ENCODE results near the gene POC1B. TPM values are rescaled to one million over a fixed set of nuclear protein-coding genes. Genes with fewer than 3 reads are reported as not detected.

The POC1B gene
- total and polyA plus RNA-seq, 2 experiments from 2014 or later, result 8.3 to 15.0 TPM

- no peaks in the 10 kb centered on the region for H3K79me2 ChIP-seq (ENCODE audit: insufficient read depth)
- DNase-seq, result no peak
- 89 to 92% methylated on average over 6 of the region's 6 CpGs for WGBS, 2 experiments (ENCODE audit: low coverage in 1 of 2, low lambda C conversion rate in 2 of 2, missing lambda C conversion rate in 2 of 2)
- TF ChIP-seq EZH2phosphoT487 (IDR thresholded peaks at IDR 0.05; ENCODE audit: insufficient read depth, low read depth) (no peak), EZH2 (IDR thresholded peaks at IDR 0.05; ENCODE audit: insufficient read depth, poor library complexity, severe bottlenecking) (no peak)
- no peak overlapping the region for H3K4me3 ChIP-seq
- peaks cover 36% of the 10 kb centered on the region for H3K4me1 ChIP-seq (ENCODE audit: insufficient read depth)
- H2AFZ ChIP-seq, result no peak overlapping the region
- H3K9me2 ChIP-seq (ENCODE audit: insufficient read depth), result no peaks in the 10 kb centered on the region
- peaks cover 18% of the 10 kb centered on the region for H3F3A ChIP-seq (ENCODE audit: insufficient read depth)
- H3K36me3 ChIP-seq (ENCODE audit: low read depth), result no peaks in the 10 kb centered on the region
- no peaks in the 10 kb centered on the region for H3K27me3 ChIP-seq (replicated peaks; ENCODE audit: insufficient read depth)
- no peak overlapping the region for H3K4me2 ChIP-seq (ENCODE audit: unreplicated experiment)
- no peak overlapping the region for H3K27ac ChIP-seq
- H4K20me1 ChIP-seq (ENCODE audit: insufficient read depth), result no peaks in the 10 kb centered on the region
- no peak overlapping the region for H3K9ac ChIP-seq
- H3K9me3 ChIP-seq (ENCODE audit: low read depth), result no peaks in the 10 kb centered on the region
- in situ Hi-C loops (cut with MboI), result no loop called here
Measured at GRCh38 chr12:89416049-89416792, 109.6 kb downstream of the POC1B start.

GRCh38 chr12:89414851-89415250, 111.0 kb downstream of the POC1B start:
- Histone ChIP-seq H3K4me1 (ENCODE audit: insufficient read depth) (peaks cover 36% of the 10 kb centered on the region), H3K4me3 (peak overlapping the region; percentile 28; the same call in 1 of the 2 replicates), H3K9me2 (ENCODE audit: insufficient read depth) (no peaks in the 10 kb centered on the region), H3K9me3 (ENCODE audit: low read depth) (no peaks in the 10 kb centered on the region), H3K4me2 (ENCODE audit: unreplicated experiment) (peak overlapping the region; percentile 65), H3K27ac (no peak overlapping the region), H3K36me3 (ENCODE audit: low read depth) (no peaks in the 10 kb centered on the region), H2AFZ (no peak overlapping the region), H3K9ac (no peak overlapping the region), H4K20me1 (ENCODE audit: insufficient read depth) (no peaks in the 10 kb centered on the region), H3K79me2 (ENCODE audit: insufficient read depth) (no peaks in the 10 kb centered on the region), H3K27me3 (replicated peaks; ENCODE audit: insufficient read depth) (no peaks in the 10 kb centered on the region), H3F3A (ENCODE audit: insufficient read depth) (peaks cover 18% of the 10 kb centered on the region)
- in situ Hi-C loops (cut with MboI), result no loop called here
- peak; percentile 71 for DNase-seq
- TF ChIP-seq EZH2phosphoT487 (IDR thresholded peaks at IDR 0.05; ENCODE audit: insufficient read depth, low read depth) (no peak), EZH2 (IDR thresholded peaks at IDR 0.05; ENCODE audit: insufficient read depth, poor library complexity, severe bottlenecking) (no peak)
- 69 to 73% methylated on average over 2 of the region's 2 CpGs for WGBS, 2 experiments (ENCODE audit: low coverage in 1 of 2, low lambda C conversion rate in 2 of 2, missing lambda C conversion rate in 2 of 2)

GRCh38 chr12:89414322-89414721, 111.5 kb downstream of the POC1B start:
- H3K4me1 ChIP-seq (ENCODE audit: insufficient read depth), result peaks cover 36% of the 10 kb centered on the region
- peak overlapping the region; percentile 65 for H3K4me2 ChIP-seq (ENCODE audit: unreplicated experiment)
- no peaks in the 10 kb centered on the region for H4K20me1 ChIP-seq (ENCODE audit: insufficient read depth)
- peaks cover 18% of the 10 kb centered on the region for H3F3A ChIP-seq (ENCODE audit: insufficient read depth)
- H3K36me3 ChIP-seq (ENCODE audit: low read depth), result no peaks in the 10 kb centered on the region
- no peaks in the 10 kb centered on the region for H3K9me3 ChIP-seq (ENCODE audit: low read depth)
- in situ Hi-C loops (cut with MboI), result no loop called here
- WGBS, 2 experiments (ENCODE audit: low coverage in 1 of 2, low lambda C conversion rate in 2 of 2, missing lambda C conversion rate in 2 of 2), result 84 to 89% methylated on average over 3 of the region's 3 CpGs
- no peak for DNase-seq
- H3K79me2 ChIP-seq (ENCODE audit: insufficient read depth), result no peaks in the 10 kb centered on the region
- TF ChIP-seq EZH2phosphoT487 (IDR thresholded peaks at IDR 0.05; ENCODE audit: insufficient read depth, low read depth) (no peak), EZH2 (IDR thresholded peaks at IDR 0.05; ENCODE audit: insufficient read depth, poor library complexity, severe bottlenecking) (no peak)
- H3K4me3 ChIP-seq, result no peak overlapping the region
- H3K27ac ChIP-seq, result no peak overlapping the region
- no peaks in the 10 kb centered on the region for H3K27me3 ChIP-seq (replicated peaks; ENCODE audit: insufficient read depth)
- no peak overlapping the region for H3K9ac ChIP-seq
- no peak overlapping the region for H2AFZ ChIP-seq
- no peaks in the 10 kb centered on the region for H3K9me2 ChIP-seq (ENCODE audit: insufficient read depth)

GRCh38 chr12:89413234-89413633, 112.6 kb downstream of the POC1B start:
- H3K27ac ChIP-seq, result no peak overlapping the region
- H3F3A ChIP-seq (ENCODE audit: insufficient read depth), result peaks cover 17% of the 10 kb centered on the region
- TF ChIP-seq EZH2phosphoT487 (IDR thresholded peaks at IDR 0.05; ENCODE audit: insufficient read depth, low read depth), result no peak
- no peak for TF ChIP-seq EZH2 (IDR thresholded peaks at IDR 0.05; ENCODE audit: insufficient read depth, poor library complexity, severe bottlenecking)
- H2AFZ ChIP-seq, result no peak overlapping the region
- in situ Hi-C loops (cut with MboI), result no loop called here
- no peak for DNase-seq
- H3K9me2 ChIP-seq (ENCODE audit: insufficient read depth), result no peaks in the 10 kb centered on the region
- H3K36me3 ChIP-seq (ENCODE audit: low read depth), result no peaks in the 10 kb centered on the region
- 94 to 97% methylated on average over 3 of the region's 3 CpGs for whole genome bisulfite sequencing, 2 experiments (ENCODE audit: low coverage in 1 of 2, low lambda C conversion rate in 2 of 2, missing lambda C conversion rate in 2 of 2)
- H3K4me3 ChIP-seq, result no peak overlapping the region
- H3K9me3 ChIP-seq (ENCODE audit: low read depth), result no peaks in the 10 kb centered on the region
- no peaks in the 10 kb centered on the region for H3K79me2 ChIP-seq (ENCODE audit: insufficient read depth)
- no peak overlapping the region for H3K4me2 ChIP-seq (ENCODE audit: unreplicated experiment)
- H4K20me1 ChIP-seq (ENCODE audit: insufficient read depth), result no peaks in the 10 kb centered on the region
- no peak overlapping the region for H3K9ac ChIP-seq
- H3K27me3 ChIP-seq (replicated peaks; ENCODE audit: insufficient read depth), result no peaks in the 10 kb centered on the region
- peaks cover 36% of the 10 kb centered on the region for H3K4me1 ChIP-seq (ENCODE audit: insufficient read depth)

Measured in GM23248 (cell line).